Measurements from ENCODE around the gene ALPP. TPM values are rescaled to one million over a fixed set of nuclear protein-coding genes. Genes with fewer than 3 reads are reported as not detected.

The ALPP gene
- total and polyA plus RNA-seq, 2 experiments from 2014 or later, result not detected

DNA sequence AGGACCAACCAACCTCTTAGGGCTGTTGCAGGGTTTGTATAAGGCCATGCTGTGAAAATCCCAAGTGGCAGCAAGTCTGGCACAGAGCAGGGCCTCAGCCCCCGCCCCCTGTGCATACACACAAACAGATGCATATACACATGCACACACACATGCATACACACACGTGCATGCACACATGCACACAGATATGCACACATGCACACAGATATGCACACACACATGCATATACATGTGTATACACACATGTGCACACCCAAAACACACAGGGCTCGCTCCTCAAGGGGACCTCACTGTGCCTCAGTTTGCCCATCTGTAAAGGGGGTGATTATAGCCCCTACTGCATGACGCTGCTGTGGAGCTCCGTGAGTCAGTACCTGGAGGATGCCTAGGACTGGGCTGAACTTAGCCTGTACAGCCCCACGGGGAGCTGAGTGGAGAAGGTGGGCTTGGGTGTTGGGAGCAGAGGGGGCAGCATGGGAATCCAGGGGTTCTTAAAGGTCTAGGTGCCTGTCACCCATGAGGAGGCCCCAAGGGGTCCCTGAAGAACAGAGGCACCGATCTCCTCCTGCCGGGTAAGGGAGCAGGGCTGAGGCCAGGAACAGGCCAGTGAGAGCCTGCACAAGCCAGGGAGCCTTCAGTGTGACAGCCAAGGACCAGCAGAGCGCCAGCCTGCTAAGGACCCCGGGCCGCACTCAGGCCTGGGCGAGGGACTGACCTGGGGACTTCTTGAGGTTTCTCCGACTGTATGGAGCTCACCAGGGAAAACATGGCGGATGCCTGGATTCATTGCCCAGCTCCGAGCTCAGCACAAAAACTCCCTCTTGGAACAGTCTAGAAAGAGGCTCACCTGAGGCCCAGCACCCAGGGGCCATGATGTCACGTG, 53.4 kb downstream of the ALPP start:
- Histone ChIP-seq H3K27ac (no peak overlapping the region), H3K4me3 (no peak overlapping the region), H3K27me3 (no peaks in the 10 kb centered on the region), H3K4me1 (ENCODE audit: low read depth) (no peaks in the 10 kb centered on the region), H3K36me3 (no peaks in the 10 kb centered on the region), H3K9me3 (ENCODE audit: low read depth) (no peaks in the 10 kb centered on the region)
- no peak for DNase-seq (ENCODE audit: low read depth in 1 of 2, low spot score in 1 of 2)
- no peak for TF ChIP-seq CTCF (IDR thresholded peaks at IDR 0.05; ENCODE audit: low read depth, low read length)

Other genes with a start within 250 kb of the ALPP start
- not detected in 2 replicates for gene ALPG, start 28.1 kb downstream of the ALPP start, total RNA-seq
- not detected in 2 replicates for gene ALPG, start 28.1 kb downstream of the ALPP start, polyA plus RNA-seq
- gene ALPI, start 77.4 kb downstream of the ALPP start, total RNA-seq, result not detected in 2 replicates
- gene ALPI, start 77.4 kb downstream of the ALPP start, polyA plus RNA-seq, result not detected in 2 replicates
- 1.6 and 2.3 TPM in 2 replicates for gene ECEL1, start 109.1 kb downstream of the ALPP start, total RNA-seq
- 0.70 and 0.80 TPM in 2 replicates for gene ECEL1, start 109.1 kb downstream of the ALPP start, polyA plus RNA-seq
- not detected in 2 replicates for gene PRSS56, start 141.6 kb downstream of the ALPP start, total RNA-seq
- gene PRSS56, start 141.6 kb downstream of the ALPP start, polyA plus RNA-seq, result 0.07 TPM in 1 of 2 replicates, not detected in the other
- 0.09 TPM in 1 of 2 replicates, not detected in the other for gene CHRND, start 147.4 kb downstream of the ALPP start, total RNA-seq
- gene CHRND, start 147.4 kb downstream of the ALPP start, polyA plus RNA-seq, result 0.05 TPM in 1 of 2 replicates, not detected in the other
- gene CHRNG, start 160.9 kb downstream of the ALPP start, total RNA-seq, result 0.04 TPM in 1 of 2 replicates, not detected in the other
- gene CHRNG, start 160.9 kb downstream of the ALPP start, polyA plus RNA-seq, result 0.28 and 0.37 TPM in 2 replicates
- gene TIGD1, start 171.8 kb downstream of the ALPP start, total RNA-seq, result 8.3 and 10.6 TPM in 2 replicates
- gene TIGD1, start 171.8 kb downstream of the ALPP start, polyA plus RNA-seq, result 12.5 and 14.8 TPM in 2 replicates
- gene EIF4E2, start 171.9 kb downstream of the ALPP start, total RNA-seq, result 48.0 and 53.2 TPM in 2 replicates
- 85.5 and 101 TPM in 2 replicates for gene EIF4E2, start 171.9 kb downstream of the ALPP start, polyA plus RNA-seq

Measured in cardiac muscle cell (in vitro differentiated cells and primary cell).